Caki2 (cell line): ENCODE results near the gene TPMT. TPM values are rescaled to one million over a fixed set of nuclear protein-coding genes. Genes with fewer than 3 reads are reported as not detected.

ENCODE experiments used
- DNase-seq: peaks from one replicate; pipeline ENCODE4 v3.0.0-alpha.2; 2015; ENCODE audit warnings: low read depth
- in situ Hi-C: cut with HindIII; loops from 2 replicates; pipeline ENCODE4 v1.10.0; 2016; ENCODE audit warnings: low sequenced_read_pairs, low pct_unique_long_range_greater_than_20kb, mixed read lengths
- total RNA-seq: library from RNA; depleted of rRNA; stranded (reverse); fragments of >200 nt; shearing (Covaris generic); gene quantifications from 2 replicates; pipeline ENCODE4 v1.2.3, GENCODE V29; 2014; ENCODE audit warnings: low replicate concordance; rRNA removed

TPMT gene
- total RNA-seq, 1 experiment from 2014 or later, result 11.7 TPM

DNA sequence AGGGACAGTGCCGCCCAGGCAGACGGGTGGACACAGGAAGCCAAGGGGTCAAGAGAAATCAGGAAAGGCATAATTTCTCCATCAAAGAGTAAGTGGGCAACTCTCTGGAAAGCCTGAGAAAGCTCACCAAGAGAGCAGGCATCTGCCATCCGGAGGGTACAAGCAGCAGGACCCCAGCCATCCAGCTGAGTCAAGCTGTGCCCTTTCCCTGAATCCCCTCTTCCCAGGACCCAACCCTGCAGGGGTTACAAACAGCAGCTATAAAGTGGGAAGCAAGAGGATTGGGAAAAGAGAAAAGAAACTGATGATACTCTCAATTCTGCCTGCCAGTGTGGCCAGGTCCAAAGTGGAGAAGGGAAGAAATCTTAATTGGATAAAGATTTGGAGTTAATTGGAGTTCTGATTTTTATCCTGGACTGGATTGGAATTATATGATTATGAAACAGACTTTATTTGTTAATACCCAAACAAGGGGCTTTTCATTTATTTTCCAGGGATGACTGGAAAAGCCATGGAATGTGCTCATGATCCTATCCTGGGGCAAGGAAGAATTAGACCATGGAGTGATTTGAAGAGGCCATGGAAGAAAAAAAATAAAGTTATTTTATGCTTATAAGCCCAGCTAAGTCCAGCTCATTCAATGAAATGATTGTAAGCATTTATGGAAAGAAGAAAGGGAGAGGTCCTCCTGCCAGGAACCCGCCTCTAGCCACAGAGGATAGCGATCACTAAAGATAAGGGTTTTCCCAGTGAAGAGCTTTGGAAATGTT, 67.3 kb downstream of the TPMT start:
- in situ Hi-C loops, result no loop called here
- no peak for DNase-seq

DNA sequence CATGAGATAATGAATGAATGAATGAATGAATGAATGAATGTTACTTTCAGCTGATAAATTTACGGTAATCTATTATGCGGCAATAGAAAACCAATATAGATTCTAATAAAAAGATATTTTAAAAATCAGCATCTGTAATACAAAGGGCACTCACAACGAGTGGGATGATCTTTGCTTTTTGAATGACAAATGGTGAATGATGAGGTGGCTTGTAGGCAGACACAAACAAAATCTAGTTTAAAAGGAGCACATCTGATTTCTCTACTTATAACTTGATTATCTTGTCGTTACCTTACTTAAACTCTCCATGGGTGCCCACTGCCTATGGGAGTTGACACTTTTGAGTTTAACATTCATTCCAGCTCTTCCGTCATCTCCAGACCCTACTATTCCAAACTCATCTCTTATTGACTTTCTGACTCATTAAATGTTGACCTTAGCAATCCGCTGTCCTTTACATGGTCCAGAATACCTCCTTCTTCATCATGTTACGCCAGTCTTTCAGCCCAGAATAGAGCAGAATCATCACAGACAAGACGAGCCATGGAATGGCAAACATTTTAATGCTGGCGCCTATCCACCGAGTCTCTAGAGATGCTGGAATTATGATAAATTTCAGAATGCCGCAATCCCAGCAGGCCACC, 73.7 kb downstream of the TPMT start:
- in situ Hi-C loops, result no loop called here
- DNase-seq, result no peak

DNA sequence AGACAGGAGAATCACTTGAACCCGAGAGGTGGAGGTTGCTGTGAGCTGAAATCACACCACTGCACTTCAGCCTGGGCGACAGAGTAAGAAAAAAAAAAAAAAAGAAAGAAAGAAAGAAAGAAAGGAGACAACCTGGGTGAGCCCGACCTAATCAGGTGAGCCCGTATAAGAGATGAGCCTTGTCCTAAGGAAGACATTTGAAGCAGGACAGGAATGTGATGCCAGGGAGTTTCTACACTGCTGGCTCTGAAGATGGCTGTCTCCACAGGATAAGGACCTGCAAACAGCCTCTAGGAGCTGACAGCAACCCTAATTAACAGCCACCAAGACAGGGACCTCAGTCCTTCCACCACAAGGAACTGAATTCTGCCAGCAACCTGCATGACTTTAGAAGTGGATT, 74.3 kb downstream of the TPMT start:
- no peak for DNase-seq
- in situ Hi-C loops, result no loop called here

DNA sequence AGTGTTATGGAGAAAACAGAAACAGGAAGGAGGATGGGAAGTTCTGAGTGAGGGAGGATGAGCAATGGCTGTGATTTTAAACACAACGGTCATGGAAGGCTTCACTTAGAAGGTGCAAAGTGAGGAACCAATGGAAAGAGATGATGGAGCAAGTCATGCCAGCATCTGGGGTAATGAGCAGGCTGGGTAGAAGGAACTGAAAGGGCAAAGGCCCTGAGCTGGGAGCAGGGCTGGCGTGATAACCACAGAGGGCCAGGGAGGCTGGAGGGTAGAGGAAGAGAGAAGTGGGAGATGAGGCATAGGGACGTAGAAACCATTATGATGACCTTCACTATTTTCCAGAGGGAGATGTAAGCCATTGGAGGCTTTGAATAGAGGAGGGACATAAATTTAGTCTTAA, 76.0 kb downstream of the TPMT start:
- in situ Hi-C loops, result no loop called here

More for the DNA sequence above, 76.0 kb downstream of the TPMT start:
- no peak for DNase-seq

Other genes starting within 250 kb of the TPMT start
- 23.7 and 26.4 TPM in 2 replicates for gene KIF13A, start 167.4 kb downstream of the TPMT start, total RNA-seq
- 1.1 and 2.5 TPM in 2 replicates for gene NHLRC1, start 32.4 kb downstream of the TPMT start, total RNA-seq
- 10.1 and 11.6 TPM in 2 replicates for gene KDM1B, start 345 bp upstream of the TPMT start, total RNA-seq
- gene DEK, start 109.5 kb upstream of the TPMT start, total RNA-seq, result 153 and 164 TPM in 2 replicates
- gene RNF144B, start 232.3 kb upstream of the TPMT start, total RNA-seq, result 30.7 and 37.7 TPM in 2 replicates